Upper lobe of left lung (tissue), 6 donors: ENCODE data around the gene IL1RAPL2. TPM values are rescaled to one million over a fixed set of nuclear protein-coding genes. Genes with fewer than 3 reads are reported as not detected.

Source experiments
- ATAC-seq, 2 donors: fragments of 200-7000 bp; cut with Tn5 transposase; one replicate each; pipeline ENCODE4 v1.9.1; 2022; ENCODE audit warnings: mild to moderate bottlenecking in 2 of 2, moderate library complexity in 2 of 2; ENCODE audit not compliant: low FRiP score in 2 of 2
- DNase-seq, 2 donors: peaks; one replicate each; pipeline ENCODE4 v3.0.0-alpha.2; 2019 to 2020
- H3K27ac ChIP-seq, 4 donors: fragments of 200-600 bp; sonication (generic); one replicate each; pipeline ENCODE4 v1.5.1; 2016 to 2019
- H3K27me3 ChIP-seq, 4 donors: fragments of 200-600 bp; sonication (generic); one replicate each; pipeline ENCODE4 v1.5.1; 2017 to 2019
- H3K36me3 ChIP-seq, 4 donors: fragments of 200-600 bp; sonication (generic); one replicate each; pipeline ENCODE4 v1.5.1; 2016 to 2019
- H3K4me1 ChIP-seq, 4 donors: fragments of 200-600 bp; sonication (generic); one replicate each; pipeline ENCODE4 v1.5.1; 2018 to 2019
- H3K4me3 ChIP-seq, 4 donors: fragments of 200-600 bp; sonication (generic); one replicate each; pipeline ENCODE4 v1.5.1; 2017 to 2019; ENCODE audit warnings: mild to moderate bottlenecking in 2 of 4, moderate library complexity in 1 of 4
- H3K9me3 ChIP-seq, 4 donors: fragments of 200-600 bp; sonication (generic); one replicate each; pipeline ENCODE4 v1.5.1; 2018 to 2019
- CTCF ChIP-seq, 6 experiments: fragments of 450-650 bp in 4 of 6; fragments of 200-600 bp in 2 of 6; sonication (generic) in 2 of 6; IDR thresholded peaks; one replicate each; pipeline ENCODE4 v1.5.1; 2016 to 2019; ENCODE audit warnings: antibody characterized with exemption in 6 of 6
- EP300 ChIP-seq, 4 donors: sonication (generic); formaldehyde crosslinking; IDR thresholded peaks; one replicate each; pipeline ENCODE4 v1.5.1; 2017; ENCODE audit warnings: antibody characterized with exemption in 4 of 4, control low read depth in 2 of 4
- POLR2A ChIP-seq, 4 donors: fragments of 450-650 bp; IDR thresholded peaks; one replicate each; pipeline ENCODE4 v1.5.1; 2016 to 2017; ENCODE audit warnings: antibody characterized with exemption in 4 of 4, mild to moderate bottlenecking in 2 of 4
- POLR2AphosphoS5 ChIP-seq, 2 donors: sonication (generic); formaldehyde crosslinking; IDR thresholded peaks; one replicate each; pipeline ENCODE4 v1.5.1; 2017; ENCODE audit warnings: antibody characterized with exemption in 2 of 2
- WGBS, 2 donors: methylation state at CpG; one replicate each; pipeline ENCODE4 v1.1.5; 2017 to 2018; 5-methylcytosine and 5-hydroxymethylcytosine counted together
- total RNA-seq, 6 donors: library from RNA; depleted of rRNA in 4 of 6; stranded (reverse); fragments of >200 nt in 4 of 6; gene quantifications; one replicate each; pipeline versions ENCODE4 v1.1.0 to v1.2.1, GENCODE V29; 2016 to 2021
- donor health status: DM: no; HTN: no; CAD: no; lungs with moderate emphysema.
- donor health status: DM: no; HTN: yes; CAD: no; lungs with severe emphysema.

Gene IL1RAPL2
- total RNA-seq, 6 donors from 2014 or later: not detected

- 44 to 57% methylated on average over 1 of the region's 1 CpG for WGBS, 2 donors
- Histone ChIP-seq H3K36me3 (no peaks in the 10 kb centered on the region), H3K27ac (no peak overlapping the region), H3K9me3 (no peaks in the 10 kb centered on the region), H3K4me3 (no peak overlapping the region), H3K4me1 (no peaks in the 10 kb centered on the region), H3K27me3 (no peaks in the 10 kb centered on the region)
- DNase-seq (no peak), ATAC-seq (no peak)
- TF ChIP-seq EP300 (IDR thresholded peaks at IDR 0.05): no peak
- TF ChIP-seq POLR2AphosphoS5 (IDR thresholded peaks at IDR 0.05): no peak
- TF ChIP-seq POLR2A (IDR thresholded peaks at IDR 0.05): no peak
- no peak for TF ChIP-seq CTCF (IDR thresholded peaks at IDR 0.05)
Observed at GRCh38 chrX:104803219-104803618, 237.2 kb downstream of the IL1RAPL2 start.

GRCh38 chrX:104806346-104806745 is 240.3 kb downstream of the IL1RAPL2 start:
- H3K9me3 ChIP-seq: no peaks in the 10 kb centered on the region
- no peaks in the 10 kb centered on the region for H3K4me1 ChIP-seq
- DNase-seq (no peak), ATAC-seq (no peak)
- TF ChIP-seq POLR2AphosphoS5 (IDR thresholded peaks at IDR 0.05) (no peak), EP300 (IDR thresholded peaks at IDR 0.05) (no peak), CTCF (IDR thresholded peaks at IDR 0.05) (no peak), POLR2A (IDR thresholded peaks at IDR 0.05) (no peak)
- no peaks in the 10 kb centered on the region for H3K36me3 ChIP-seq
- no peak overlapping the region for H3K27ac ChIP-seq
- WGBS, 2 donors: 35 to 75% methylated on average over 1 to 2 of the region's 2 CpGs
- no peak overlapping the region for H3K4me3 ChIP-seq
- H3K27me3 ChIP-seq: no peaks in the 10 kb centered on the region

GRCh38 chrX:104833401-104833800 is 267.4 kb downstream of the IL1RAPL2 start:
- no peak overlapping the region for H3K27ac ChIP-seq
- H3K36me3 ChIP-seq: no peaks in the 10 kb centered on the region
- DNase-seq (no peak), ATAC-seq (no peak)
- no peaks in the 10 kb centered on the region for H3K4me1 ChIP-seq
- 60 to 61% methylated on average over 2 of the region's 2 CpGs for WGBS, 2 donors
- H3K27me3 ChIP-seq: no peaks in the 10 kb centered on the region
- TF ChIP-seq EP300 (IDR thresholded peaks at IDR 0.05) (no peak), POLR2AphosphoS5 (IDR thresholded peaks at IDR 0.05) (no peak), POLR2A (IDR thresholded peaks at IDR 0.05) (no peak), CTCF (IDR thresholded peaks at IDR 0.05) (no peak)
- no peak overlapping the region for H3K4me3 ChIP-seq
- no peaks in the 10 kb centered on the region for H3K9me3 ChIP-seq

- no peaks in the 10 kb centered on the region for H3K9me3 ChIP-seq
- no peak overlapping the region for H3K4me3 ChIP-seq
- TF ChIP-seq POLR2A (IDR thresholded peaks at IDR 0.05) (no peak), EP300 (IDR thresholded peaks at IDR 0.05) (no peak), CTCF (IDR thresholded peaks at IDR 0.05) (no peak), POLR2AphosphoS5 (IDR thresholded peaks at IDR 0.05) (no peak)
- no peak for DNase-seq
- ATAC-seq: no peak
- no peaks in the 10 kb centered on the region for H3K4me1 ChIP-seq
- H3K27ac ChIP-seq: no peak overlapping the region
- no peaks in the 10 kb centered on the region for H3K27me3 ChIP-seq
- H3K36me3 ChIP-seq: no peaks in the 10 kb centered on the region
- 58% methylated on average over 4 of the region's 4 CpGs; no CpG with 5 or more reads in 1 of the 2 donors for WGBS, 2 donors
Observed at GRCh38 chrX:104842646-104843045, 276.6 kb downstream of the IL1RAPL2 start.

- TF ChIP-seq CTCF (IDR thresholded peaks at IDR 0.05) (no peak), POLR2A (IDR thresholded peaks at IDR 0.05) (no peak), POLR2AphosphoS5 (IDR thresholded peaks at IDR 0.05) (no peak), EP300 (IDR thresholded peaks at IDR 0.05) (no peak)
- WGBS, 2 donors: 63 to 85% methylated on average over 1 of the region's 1 CpG
- DNase-seq: no peak
- Histone ChIP-seq H3K4me3 (no peak overlapping the region), H3K36me3 (no peaks in the 10 kb centered on the region), H3K27ac (no peak overlapping the region), H3K4me1 (no peaks in the 10 kb centered on the region), H3K27me3 (no peaks in the 10 kb centered on the region), H3K9me3 (no peaks in the 10 kb centered on the region)
- no peak for ATAC-seq
Observed at GRCh38 chrX:104852241-104852640, 286.2 kb downstream of the IL1RAPL2 start.
